Measurements from ENCODE around the gene TCFL5.
"Not testable (repeated sequence)": the region's sequence is repeated elsewhere in the genome, so short reads cannot be mapped to it uniquely, and the experiment has no call there.

The TCFL5 gene

GRCh38 chr20:62855120-62855519, 6.5 kb downstream of the TCFL5 start:
- no peak for DNase-seq (ENCODE audit: low read depth)

GRCh38 chr20:62854121-62854520, 7.5 kb downstream of the TCFL5 start:
- no peak for DNase-seq (ENCODE audit: low read depth)

DNA sequence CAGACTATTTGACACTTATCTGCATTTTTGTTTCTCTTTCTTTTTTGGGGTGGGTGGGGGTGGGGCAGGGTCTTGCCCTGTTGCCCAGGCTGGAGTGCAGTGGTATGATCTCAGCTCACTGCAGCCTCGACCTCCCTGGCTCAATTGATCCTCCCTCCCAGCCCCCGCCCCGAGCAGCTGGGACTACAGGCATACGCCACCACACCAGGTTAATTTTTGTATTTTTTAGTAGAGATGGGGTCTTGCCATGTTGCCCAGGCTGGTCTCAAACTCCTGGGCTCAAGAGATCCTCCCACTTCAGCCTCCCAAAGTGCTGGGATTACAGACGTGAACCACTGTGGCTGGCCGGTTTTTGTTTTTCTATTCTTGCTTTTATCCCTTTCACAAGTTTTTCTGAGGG, 8.3 kb downstream of the TCFL5 start:
- not testable (repeated sequence) for DNase-seq (ENCODE audit: low read depth)

- no peak for DNase-seq (ENCODE audit: low read depth)
Observed at GRCh38 chr20:62852841-62853240, 8.8 kb downstream of the TCFL5 start.

- DNase-seq (ENCODE audit: low read depth) = no peak
Observed at GRCh38 chr20:62852196-62852595, 9.4 kb downstream of the TCFL5 start.

GRCh38 chr20:62850333-62850974, 11.2 kb downstream of the TCFL5 start:
- no peak for DNase-seq (ENCODE audit: low read depth)

DNA sequence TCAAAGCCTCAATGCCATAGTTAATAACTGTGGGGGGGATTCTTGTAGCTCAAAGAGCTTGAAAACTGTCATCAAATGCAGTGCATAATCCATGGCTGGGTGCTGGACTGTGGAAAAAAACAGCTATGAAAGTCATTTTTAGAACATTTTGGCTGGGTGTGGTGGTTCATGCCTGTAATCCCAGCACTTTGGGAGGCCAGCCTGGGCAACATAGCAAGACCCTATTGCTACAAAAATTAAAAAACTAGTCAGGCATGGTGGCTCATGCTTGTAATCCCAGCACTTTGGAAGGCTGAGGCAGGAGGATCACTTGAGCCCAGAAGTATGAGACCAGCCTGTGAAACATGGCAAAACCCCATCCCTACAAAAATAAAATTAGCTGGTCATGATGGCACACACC, 12.2 kb downstream of the TCFL5 start:
- DNase-seq (ENCODE audit: low read depth) = no peak

DNA sequence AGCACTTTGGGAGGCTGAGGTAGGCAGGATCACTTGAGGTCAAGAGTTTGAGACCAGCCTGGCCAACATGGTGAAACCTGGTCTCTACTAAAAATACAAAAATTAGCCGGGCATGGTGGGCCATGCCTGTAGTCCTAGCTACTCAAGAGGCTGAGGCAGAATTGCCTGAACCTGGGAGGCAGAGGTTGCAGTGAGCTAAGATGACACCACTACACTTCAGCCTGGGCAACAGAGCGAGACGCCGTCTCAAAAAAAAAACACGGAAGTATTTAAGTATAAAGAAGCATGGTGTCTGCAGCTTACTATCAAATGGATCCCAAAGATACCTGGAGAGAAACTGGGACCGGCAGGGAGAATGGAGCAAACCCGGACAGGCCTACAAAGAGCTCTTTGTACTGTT, 12.7 kb downstream of the TCFL5 start:
- not testable (repeated sequence) for DNase-seq (ENCODE audit: low read depth)

- DNase-seq (ENCODE audit: low read depth) = no peak
Observed at GRCh38 chr20:62846166-62846890, 15.3 kb downstream of the TCFL5 start.

GRCh38 chr20:62845416-62846160, 16.0 kb downstream of the TCFL5 start:
- no peak for DNase-seq (ENCODE audit: low read depth)

- no peak for DNase-seq (ENCODE audit: low read depth)
Observed at GRCh38 chr20:62844182-62844581, 17.4 kb downstream of the TCFL5 start.

GRCh38 chr20:62843656-62844055, 18.0 kb downstream of the TCFL5 start:
- DNase-seq (ENCODE audit: low read depth) = no peak

- DNase-seq (ENCODE audit: low read depth) = no peak
Observed at GRCh38 chr20:62841705-62842212, 19.9 kb downstream of the TCFL5 start.

DNA sequence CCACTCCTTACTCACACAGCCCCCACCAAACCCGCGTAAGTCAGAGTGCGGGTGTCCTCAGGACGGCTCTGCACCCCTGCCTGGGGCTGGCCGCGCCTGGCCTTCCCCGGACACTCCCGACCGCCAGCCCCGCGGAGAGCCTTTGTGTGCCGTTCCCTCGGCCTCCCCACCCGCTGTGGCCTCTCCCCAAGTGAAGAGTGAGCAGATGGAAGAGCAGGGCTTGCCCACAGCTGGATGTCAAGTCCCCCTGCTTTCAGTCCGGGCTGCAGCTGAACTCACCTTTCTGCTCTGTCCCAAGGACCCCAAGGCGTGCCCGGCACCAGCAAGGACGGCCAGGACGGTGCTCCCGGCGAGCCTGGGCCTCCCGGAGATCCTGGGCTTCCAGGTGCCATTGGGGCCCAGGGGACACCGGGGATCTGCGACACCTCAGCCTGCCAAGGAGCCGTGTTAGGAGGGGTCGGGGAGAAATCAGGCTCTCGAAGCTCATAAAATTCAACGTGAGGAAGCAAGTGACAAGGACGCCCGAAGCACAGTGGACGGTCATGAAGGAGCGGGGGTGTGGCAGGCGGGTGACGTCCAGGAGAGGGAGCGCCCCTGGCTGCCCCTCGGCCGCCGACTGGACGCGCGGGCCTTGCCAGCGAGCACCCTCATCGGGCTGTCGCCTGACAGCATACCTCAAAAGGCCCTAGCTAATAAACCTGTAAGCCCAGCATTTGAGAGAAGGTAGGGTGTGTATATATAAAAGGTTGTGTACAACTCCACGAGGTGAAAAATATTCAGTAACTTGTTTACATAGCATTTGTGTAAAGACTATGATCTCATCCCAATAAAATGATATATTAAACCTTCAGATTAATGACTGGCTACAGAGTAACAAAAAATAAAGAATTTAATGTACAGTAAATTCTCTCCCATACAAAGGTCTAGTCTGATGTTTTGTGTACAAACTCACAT, 21.1 kb downstream of the TCFL5 start:
- DNase-seq (ENCODE audit: low read depth) = no peak

DNA sequence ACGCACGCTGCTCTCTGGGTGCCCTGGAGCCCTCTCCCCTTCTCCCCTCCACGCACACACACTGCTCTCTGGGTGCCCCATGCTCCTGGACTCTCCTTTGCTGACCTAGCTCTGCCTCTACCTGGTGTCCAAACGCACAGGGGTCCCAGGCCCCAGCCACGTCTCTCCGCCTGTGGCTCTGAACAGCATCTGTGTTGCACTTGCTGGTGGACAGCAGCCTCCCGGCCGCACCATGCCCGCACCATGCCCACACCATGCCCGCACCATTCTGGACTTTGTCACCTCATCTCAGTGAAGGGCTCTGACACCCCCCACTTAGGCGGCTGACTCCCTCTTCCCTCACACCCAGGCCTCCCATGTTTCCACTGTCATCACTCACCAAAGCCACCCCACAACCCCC, 21.8 kb downstream of the TCFL5 start:
- DNase-seq (ENCODE audit: low read depth) = no peak

GRCh38 chr20:62839261-62839660, 22.4 kb downstream of the TCFL5 start:
- no peak for DNase-seq (ENCODE audit: low read depth)

DNA sequence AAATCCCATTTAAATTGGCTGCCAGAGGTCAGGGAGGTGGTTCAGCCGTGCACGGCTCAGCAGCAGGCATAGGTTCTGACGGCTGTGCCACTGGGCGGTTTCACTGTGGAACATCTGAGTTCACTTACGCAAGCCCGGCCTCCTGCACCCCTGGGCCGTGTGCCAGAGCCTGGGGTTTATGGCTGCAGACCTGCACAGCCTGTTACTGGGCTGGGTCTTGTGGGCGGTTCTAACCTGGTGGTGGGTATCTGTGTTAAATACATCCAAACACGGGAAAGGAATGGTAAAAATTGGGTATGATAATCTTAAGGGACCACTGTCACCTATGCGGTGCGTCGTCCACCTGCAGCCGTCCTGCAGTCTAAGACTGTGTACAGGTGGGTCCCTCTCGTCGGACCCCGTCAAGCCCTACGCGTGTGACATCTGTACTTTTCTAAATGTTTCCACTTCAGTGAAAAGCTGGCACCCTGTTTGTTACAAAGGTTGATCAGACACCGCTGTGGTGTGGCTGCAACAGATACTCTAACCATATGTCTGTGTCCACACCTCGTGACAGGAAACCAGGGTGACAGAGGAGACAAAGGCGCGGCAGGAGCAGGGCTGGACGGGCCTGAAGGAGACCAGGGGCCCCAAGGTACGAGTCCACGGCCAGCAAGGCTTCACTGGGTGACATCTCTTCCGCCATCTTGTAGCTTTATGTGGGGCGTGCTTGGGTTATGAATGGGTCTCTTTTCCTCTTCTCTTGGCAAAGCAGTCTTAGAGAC, 23.3 kb downstream of the TCFL5 start:
- no peak for DNase-seq (ENCODE audit: low read depth)

GRCh38 chr20:62837790-62838127, 23.9 kb downstream of the TCFL5 start:
- DNase-seq (ENCODE audit: low read depth) = no peak

DNA sequence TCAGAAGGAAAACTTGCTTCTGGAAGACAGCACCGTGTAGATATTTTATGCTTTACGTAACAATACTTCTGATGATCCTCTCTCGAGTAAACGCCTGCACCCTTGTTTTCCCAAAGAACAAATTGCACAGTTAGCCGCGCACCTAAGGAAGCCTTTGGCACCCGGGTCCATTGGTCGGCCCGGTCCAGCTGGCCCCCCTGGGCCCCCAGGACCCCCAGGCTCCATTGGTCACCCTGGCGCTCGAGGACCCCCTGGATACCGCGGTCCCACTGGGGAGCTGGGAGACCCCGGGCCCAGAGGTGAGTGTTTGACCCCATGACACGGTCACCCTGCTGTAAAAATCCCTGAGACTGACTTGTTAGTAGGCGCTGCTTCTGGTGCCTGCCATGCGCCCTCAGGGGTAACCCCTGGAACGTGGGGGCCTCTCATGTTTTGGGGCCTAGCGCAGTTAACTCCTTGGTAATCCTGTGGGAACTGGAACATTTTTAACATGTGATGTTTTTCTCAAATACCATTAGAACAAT, 24.6 kb downstream of the TCFL5 start:
- no peak for DNase-seq (ENCODE audit: low read depth)

GRCh38 chr20:62835931-62836861, 25.4 kb downstream of the TCFL5 start:
- DNase-seq (ENCODE audit: low read depth) = no peak

Measured in GM04504 (cell line).